Neural cell (in vitro differentiated cells): ENCODE data around the gene PIGL.

ENCODE experiments used
- CTCF ChIP-seq: fragments of 450-650 bp; IDR thresholded peaks from 2 replicates; pipeline ENCODE4 v1.5.1; 2014; ENCODE audit warnings: antibody characterized with exemption, mild to moderate bottlenecking, moderate library complexity; ENCODE audit not compliant: poor library complexity, severe bottlenecking
- EZH2 ChIP-seq: fragments of 200-600, 300-800 bp; shearing (Covaris generic), sonication (generic); IDR thresholded peaks from 2 replicates; pipeline ENCODE4 v1.6.1; 2014; ENCODE audit warnings: antibody characterized with exemption, low read length, borderline replicate concordance, mild to moderate bottlenecking; ENCODE audit not compliant: insufficient read depth, poor library complexity, severe bottlenecking
- TAF1 ChIP-seq: IDR thresholded peaks from 2 replicates; pipeline ENCODE4 v1.6.1; 2012; ENCODE audit warnings: low read depth

GRCh38 chr17:16250635-16251034 lies 33.6 kb downstream of the PIGL start:
- TF ChIP-seq CTCF (no peak), EZH2 (no peak), TAF1 (no peak)
